ENCODE data around the gene EEFSEC.

Gene EEFSEC

GRCh38 chr3:128238184-128238489, 84.9 kb downstream of the EEFSEC start:
- Histone ChIP-seq H3K27me3 (ENCODE audit: control insufficient read depth in 1 of 2, insufficient read depth in 2 of 2, low read length in 2 of 2) (no peaks in the 10 kb centered on the region), H3K27ac (ENCODE audit: low read depth, low read length) (no peak overlapping the region), H3K36me3 (ENCODE audit: control insufficient read depth in 1 of 2, insufficient read depth in 2 of 2, low read length in 2 of 2) (no peaks in the 10 kb centered on the region), H3K4me3 (ENCODE audit: low read depth in 1 of 2, low read length in 2 of 2) (no peak overlapping the region), H3K4me1 (ENCODE audit: control insufficient read depth in 1 of 2, insufficient read depth in 2 of 2, low read length in 2 of 2) (no peaks in the 10 kb centered on the region), H3K9me3 (ENCODE audit: control insufficient read depth in 1 of 2, low read length in 2 of 2) (no peaks in the 10 kb centered on the region), H3K9ac (ENCODE audit: low read depth in 1 of 2, low read length in 2 of 2) (no peak overlapping the region)

- H3K4me1 ChIP-seq (ENCODE audit: control insufficient read depth in 1 of 2, insufficient read depth in 2 of 2, low read length in 2 of 2) = no peaks in the 10 kb centered on the region
- no peak overlapping the region for H3K27ac ChIP-seq (ENCODE audit: low read depth, low read length)
- no peaks in the 10 kb centered on the region for H3K9me3 ChIP-seq (ENCODE audit: control insufficient read depth in 1 of 2, low read length in 2 of 2)
- no peak overlapping the region for H3K4me3 ChIP-seq (ENCODE audit: low read depth in 1 of 2, low read length in 2 of 2)
- H3K27me3 ChIP-seq (ENCODE audit: control insufficient read depth in 1 of 2, insufficient read depth in 2 of 2, low read length in 2 of 2) = no peaks in the 10 kb centered on the region
- no peak overlapping the region for H3K9ac ChIP-seq (ENCODE audit: low read depth in 1 of 2, low read length in 2 of 2)
- no peaks in the 10 kb centered on the region for H3K36me3 ChIP-seq (ENCODE audit: control insufficient read depth in 1 of 2, insufficient read depth in 2 of 2, low read length in 2 of 2)
Observed at GRCh38 chr3:128239304-128239703, 86.0 kb downstream of the EEFSEC start.

DNA sequence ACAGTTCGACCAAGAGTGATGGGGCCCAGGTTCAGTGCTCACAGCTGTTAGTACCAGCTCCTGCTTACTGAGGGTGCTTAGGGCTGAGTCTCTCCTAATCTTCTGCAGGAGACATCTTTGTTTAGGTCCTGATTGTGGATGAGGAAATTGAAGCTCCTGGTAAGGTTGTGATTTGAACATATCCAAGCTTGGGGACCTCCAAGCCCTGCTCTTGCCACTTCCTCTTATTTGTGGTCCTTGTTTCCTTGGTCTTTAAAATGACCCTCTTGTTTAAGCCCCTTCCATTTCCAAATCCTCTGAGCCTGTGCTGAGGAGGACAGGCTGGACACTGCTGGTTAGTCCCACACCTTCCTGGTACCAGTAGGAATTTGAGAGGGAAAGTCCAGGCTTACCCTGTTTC, 87.0 kb downstream of the EEFSEC start:
- Histone ChIP-seq H3K36me3 (ENCODE audit: control insufficient read depth in 1 of 2, insufficient read depth in 2 of 2, low read length in 2 of 2) (no peaks in the 10 kb centered on the region), H3K4me1 (ENCODE audit: control insufficient read depth in 1 of 2, insufficient read depth in 2 of 2, low read length in 2 of 2) (no peaks in the 10 kb centered on the region), H3K27ac (ENCODE audit: low read depth, low read length) (no peak overlapping the region), H3K4me3 (ENCODE audit: low read depth in 1 of 2, low read length in 2 of 2) (no peak overlapping the region), H3K9ac (ENCODE audit: low read depth in 1 of 2, low read length in 2 of 2) (no peak overlapping the region), H3K27me3 (ENCODE audit: control insufficient read depth in 1 of 2, insufficient read depth in 2 of 2, low read length in 2 of 2) (no peaks in the 10 kb centered on the region), H3K9me3 (ENCODE audit: control insufficient read depth in 1 of 2, low read length in 2 of 2) (no peaks in the 10 kb centered on the region)

- H3K27ac ChIP-seq (ENCODE audit: low read depth, low read length) = no peak overlapping the region
- no peak overlapping the region for H3K9ac ChIP-seq (ENCODE audit: low read depth in 1 of 2, low read length in 2 of 2)
- H3K36me3 ChIP-seq (ENCODE audit: control insufficient read depth in 1 of 2, insufficient read depth in 2 of 2, low read length in 2 of 2) = peaks cover 0 to 2% of the 10 kb centered on the region in 2 donors
- H3K4me3 ChIP-seq (ENCODE audit: low read depth in 1 of 2, low read length in 2 of 2) = no peak overlapping the region
- H3K4me1 ChIP-seq (ENCODE audit: control insufficient read depth in 1 of 2, insufficient read depth in 2 of 2, low read length in 2 of 2) = no peaks in the 10 kb centered on the region
- no peaks in the 10 kb centered on the region for H3K27me3 ChIP-seq (ENCODE audit: control insufficient read depth in 1 of 2, insufficient read depth in 2 of 2, low read length in 2 of 2)
- H3K9me3 ChIP-seq (ENCODE audit: control insufficient read depth in 1 of 2, low read length in 2 of 2) = no peaks in the 10 kb centered on the region
Observed at GRCh38 chr3:128241741-128242140, 88.5 kb downstream of the EEFSEC start.

GRCh38 chr3:128242818-128243601, 89.7 kb downstream of the EEFSEC start:
- no peak overlapping the region for H3K27ac ChIP-seq (ENCODE audit: low read depth, low read length)
- no peaks in the 10 kb centered on the region for H3K4me1 ChIP-seq (ENCODE audit: control insufficient read depth in 1 of 2, insufficient read depth in 2 of 2, low read length in 2 of 2)
- H3K27me3 ChIP-seq (ENCODE audit: control insufficient read depth in 1 of 2, insufficient read depth in 2 of 2, low read length in 2 of 2) = no peaks in the 10 kb centered on the region
- H3K4me3 ChIP-seq (ENCODE audit: low read depth in 1 of 2, low read length in 2 of 2) = no peak overlapping the region
- peaks cover 0 to 14% of the 10 kb centered on the region in 2 donors for H3K36me3 ChIP-seq (ENCODE audit: control insufficient read depth in 1 of 2, insufficient read depth in 2 of 2, low read length in 2 of 2)
- H3K9ac ChIP-seq (ENCODE audit: low read depth in 1 of 2, low read length in 2 of 2) = no peak overlapping the region
- H3K9me3 ChIP-seq (ENCODE audit: control insufficient read depth in 1 of 2, low read length in 2 of 2) = no peaks in the 10 kb centered on the region

- Histone ChIP-seq H3K4me3 (ENCODE audit: low read depth in 1 of 2, low read length in 2 of 2) (no peak overlapping the region), H3K27me3 (ENCODE audit: control insufficient read depth in 1 of 2, insufficient read depth in 2 of 2, low read length in 2 of 2) (no peaks in the 10 kb centered on the region), H3K27ac (ENCODE audit: low read depth, low read length) (no peak overlapping the region), H3K36me3 (ENCODE audit: control insufficient read depth in 1 of 2, insufficient read depth in 2 of 2, low read length in 2 of 2) (peaks cover 0 to 17% of the 10 kb centered on the region in 2 donors), H3K4me1 (ENCODE audit: control insufficient read depth in 1 of 2, insufficient read depth in 2 of 2, low read length in 2 of 2) (no peaks in the 10 kb centered on the region), H3K9ac (ENCODE audit: low read depth in 1 of 2, low read length in 2 of 2) (no peak overlapping the region), H3K9me3 (ENCODE audit: control insufficient read depth in 1 of 2, low read length in 2 of 2) (no peaks in the 10 kb centered on the region)
Observed at GRCh38 chr3:128243602-128244504, 90.6 kb downstream of the EEFSEC start.

DNA sequence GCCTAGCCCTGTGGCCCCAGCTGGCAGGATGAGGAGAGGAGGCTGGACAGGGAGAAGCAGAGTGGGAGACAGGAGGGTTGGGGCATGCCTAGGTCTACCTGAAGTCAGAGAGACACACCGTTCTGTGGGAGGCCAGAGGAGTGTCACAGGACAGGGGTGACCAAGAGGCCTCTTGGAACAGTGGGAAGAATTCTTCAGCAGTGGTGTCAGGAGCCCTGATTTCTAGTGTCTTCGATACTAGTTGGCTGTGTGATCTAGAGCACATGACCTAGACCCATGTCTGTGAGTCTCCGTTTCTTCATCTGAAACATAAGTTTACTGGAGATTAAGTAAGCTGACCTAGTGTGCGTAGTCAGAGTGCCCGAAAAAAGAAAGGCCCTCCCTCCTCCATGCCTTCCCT, 92.2 kb downstream of the EEFSEC start:
- H3K9me3 ChIP-seq (ENCODE audit: control insufficient read depth in 1 of 2, low read length in 2 of 2) = no peaks in the 10 kb centered on the region
- no peaks in the 10 kb centered on the region for H3K4me1 ChIP-seq (ENCODE audit: control insufficient read depth in 1 of 2, insufficient read depth in 2 of 2, low read length in 2 of 2)
- peaks cover 0 to 17% of the 10 kb centered on the region in 2 donors for H3K36me3 ChIP-seq (ENCODE audit: control insufficient read depth in 1 of 2, insufficient read depth in 2 of 2, low read length in 2 of 2)
- no peak overlapping the region for H3K9ac ChIP-seq (ENCODE audit: low read depth in 1 of 2, low read length in 2 of 2)
- H3K27me3 ChIP-seq (ENCODE audit: control insufficient read depth in 1 of 2, insufficient read depth in 2 of 2, low read length in 2 of 2) = no peaks in the 10 kb centered on the region
- no peak overlapping the region for H3K4me3 ChIP-seq (ENCODE audit: low read depth in 1 of 2, low read length in 2 of 2)
- no peak overlapping the region for H3K27ac ChIP-seq (ENCODE audit: low read depth, low read length)

- Histone ChIP-seq H3K9me3 (ENCODE audit: control insufficient read depth in 1 of 2, low read length in 2 of 2) (no peaks in the 10 kb centered on the region), H3K27ac (ENCODE audit: low read depth, low read length) (no peak overlapping the region), H3K27me3 (ENCODE audit: control insufficient read depth in 1 of 2, insufficient read depth in 2 of 2, low read length in 2 of 2) (no peaks in the 10 kb centered on the region), H3K36me3 (ENCODE audit: control insufficient read depth in 1 of 2, insufficient read depth in 2 of 2, low read length in 2 of 2) (peaks cover 0 to 17% of the 10 kb centered on the region in 2 donors), H3K4me3 (ENCODE audit: low read depth in 1 of 2, low read length in 2 of 2) (no peak overlapping the region), H3K4me1 (ENCODE audit: control insufficient read depth in 1 of 2, insufficient read depth in 2 of 2, low read length in 2 of 2) (no peaks in the 10 kb centered on the region), H3K9ac (ENCODE audit: low read depth in 1 of 2, low read length in 2 of 2) (no peak overlapping the region)
Observed at GRCh38 chr3:128247666-128248409, 94.6 kb downstream of the EEFSEC start.

DNA sequence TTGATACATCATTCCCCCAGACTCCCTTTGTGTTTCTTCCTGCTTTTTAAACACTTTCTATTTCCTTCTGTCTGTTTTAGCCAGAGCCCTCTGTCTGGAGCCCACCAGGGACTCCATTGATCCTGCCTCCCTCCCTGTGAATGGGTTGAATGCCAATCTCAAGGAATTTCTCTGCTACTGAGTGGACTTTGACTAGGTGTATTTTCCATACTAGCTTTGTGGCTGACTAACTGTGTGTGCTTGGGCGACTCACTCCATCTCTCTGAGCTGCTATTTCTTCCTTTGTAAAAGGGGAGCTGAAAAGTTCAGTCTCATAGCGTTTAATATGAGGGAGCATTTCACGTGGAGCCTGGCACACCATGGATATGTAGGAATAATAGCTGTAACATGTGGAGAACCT, 98.8 kb downstream of the EEFSEC start:
- Histone ChIP-seq H3K4me3 (ENCODE audit: low read depth in 1 of 2, low read length in 2 of 2) (no peak overlapping the region), H3K27ac (ENCODE audit: low read depth, low read length) (no peak overlapping the region), H3K9ac (ENCODE audit: low read depth in 1 of 2, low read length in 2 of 2) (no peak overlapping the region), H3K9me3 (ENCODE audit: control insufficient read depth in 1 of 2, low read length in 2 of 2) (no peaks in the 10 kb centered on the region), H3K4me1 (ENCODE audit: control insufficient read depth in 1 of 2, insufficient read depth in 2 of 2, low read length in 2 of 2) (peaks cover 0 to 2% of the 10 kb centered on the region in 2 donors), H3K36me3 (ENCODE audit: control insufficient read depth in 1 of 2, insufficient read depth in 2 of 2, low read length in 2 of 2) (peaks cover 0 to 11% of the 10 kb centered on the region in 2 donors), H3K27me3 (ENCODE audit: control insufficient read depth in 1 of 2, insufficient read depth in 2 of 2, low read length in 2 of 2) (no peaks in the 10 kb centered on the region)

GRCh38 chr3:128253150-128253549, 99.9 kb downstream of the EEFSEC start:
- peaks cover 0 to under 1% of the 10 kb centered on the region in 2 donors for H3K36me3 ChIP-seq (ENCODE audit: control insufficient read depth in 1 of 2, insufficient read depth in 2 of 2, low read length in 2 of 2)

More at GRCh38 chr3:128253150-128253549, 99.9 kb downstream of the EEFSEC start:
- Histone ChIP-seq H3K4me3 (ENCODE audit: low read depth in 1 of 2, low read length in 2 of 2) (no peak overlapping the region), H3K9ac (ENCODE audit: low read depth in 1 of 2, low read length in 2 of 2) (no peak overlapping the region), H3K27me3 (ENCODE audit: control insufficient read depth in 1 of 2, insufficient read depth in 2 of 2, low read length in 2 of 2) (no peaks in the 10 kb centered on the region), H3K4me1 (ENCODE audit: control insufficient read depth in 1 of 2, insufficient read depth in 2 of 2, low read length in 2 of 2) (peaks cover 0 to 2% of the 10 kb centered on the region in 2 donors), H3K9me3 (ENCODE audit: control insufficient read depth in 1 of 2, low read length in 2 of 2) (no peaks in the 10 kb centered on the region), H3K27ac (ENCODE audit: low read depth, low read length) (no peak overlapping the region)
